Brain pericyte (primary cell): ENCODE measurements around the gene PTPRT.
"Not testable (repeated sequence)": the region's sequence is repeated elsewhere in the genome, so short reads cannot be mapped to it uniquely, and the experiment has no call there.

Source experiments
- DNase-seq: peaks from one replicate; pipeline ENCODE4 v3.0.0-alpha.2; 2012; ENCODE audit warnings: low read depth, low spot score

PTPRT gene

DNA sequence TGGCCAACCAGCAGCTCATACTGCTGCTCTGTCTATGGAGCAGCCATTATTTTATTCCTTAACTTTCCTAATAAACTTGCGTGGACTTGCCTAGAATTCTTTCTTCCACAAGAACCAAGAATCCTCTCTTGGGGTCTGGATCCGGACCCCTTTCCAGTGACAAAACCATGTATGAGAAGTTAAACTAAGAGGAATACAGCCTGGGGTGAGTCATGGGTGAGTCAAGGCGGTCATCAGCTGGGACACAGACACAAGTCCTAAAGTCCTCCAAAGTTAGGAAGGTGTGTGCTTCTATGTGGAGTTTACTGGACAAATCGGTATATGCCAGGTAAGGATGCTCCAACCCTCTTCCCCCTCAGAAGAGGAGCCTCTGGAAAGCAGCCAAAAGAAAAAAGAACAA is 881.5 kb downstream of the PTPRT start:
- DNase-seq, result no peak

DNA sequence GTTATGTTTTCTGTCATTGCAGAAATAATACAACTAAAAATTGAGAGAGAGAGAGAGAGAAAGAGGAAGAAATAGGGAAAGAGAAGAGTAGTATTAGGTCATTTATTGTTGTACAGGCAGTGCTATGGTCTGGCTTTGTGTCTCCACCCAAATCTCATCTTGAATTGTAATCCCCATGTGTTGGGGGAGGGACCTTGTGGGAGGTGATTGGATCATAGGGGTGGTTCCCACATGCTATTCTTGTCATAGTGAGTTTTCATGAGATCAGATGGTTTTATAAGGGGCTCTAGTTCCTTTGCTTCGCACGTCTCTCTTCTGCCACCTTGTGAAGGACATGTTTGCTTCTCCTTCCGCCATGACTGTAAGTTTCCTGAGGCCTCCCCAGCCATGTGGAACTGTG is 894.1 kb downstream of the PTPRT start:
- DNase-seq, result no peak

DNA sequence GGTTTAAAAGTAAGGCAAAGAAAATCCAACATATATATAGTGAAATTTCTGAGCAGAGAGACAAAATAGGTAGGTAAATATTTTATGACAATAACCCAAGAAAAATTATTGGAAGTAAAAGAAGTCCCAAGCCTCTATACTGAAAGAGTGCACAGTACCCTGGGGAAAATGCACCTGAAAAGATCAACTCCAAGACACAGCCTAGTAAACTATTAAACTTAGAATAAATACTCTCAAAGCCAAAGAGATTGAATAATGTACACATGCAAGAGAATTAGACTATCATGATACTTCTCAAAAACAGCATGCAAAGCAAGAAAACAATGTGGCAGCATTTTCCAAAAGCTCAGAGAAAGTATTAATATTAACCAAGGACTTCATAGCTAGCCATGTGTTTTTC is 894.7 kb downstream of the PTPRT start:
- no peak for DNase-seq

DNA sequence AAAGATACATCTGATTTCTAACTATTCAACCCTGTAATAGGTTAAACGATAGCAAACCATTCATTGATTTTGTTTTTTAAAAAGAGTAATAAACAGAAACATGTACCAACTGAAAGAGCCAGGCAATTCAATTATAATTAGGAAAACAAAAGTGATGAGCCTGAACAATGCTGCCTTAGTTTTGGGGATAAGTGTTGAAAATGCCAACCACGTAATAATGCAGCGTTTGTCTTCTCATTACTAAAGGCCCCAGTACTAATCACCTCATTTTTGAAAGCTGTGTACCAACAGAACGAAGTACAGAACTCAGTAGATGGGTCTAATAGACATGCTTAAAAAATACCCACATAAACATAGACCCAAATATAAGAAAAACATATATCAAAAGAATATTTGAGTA is 907.9 kb downstream of the PTPRT start:
- no peak for DNase-seq

DNA sequence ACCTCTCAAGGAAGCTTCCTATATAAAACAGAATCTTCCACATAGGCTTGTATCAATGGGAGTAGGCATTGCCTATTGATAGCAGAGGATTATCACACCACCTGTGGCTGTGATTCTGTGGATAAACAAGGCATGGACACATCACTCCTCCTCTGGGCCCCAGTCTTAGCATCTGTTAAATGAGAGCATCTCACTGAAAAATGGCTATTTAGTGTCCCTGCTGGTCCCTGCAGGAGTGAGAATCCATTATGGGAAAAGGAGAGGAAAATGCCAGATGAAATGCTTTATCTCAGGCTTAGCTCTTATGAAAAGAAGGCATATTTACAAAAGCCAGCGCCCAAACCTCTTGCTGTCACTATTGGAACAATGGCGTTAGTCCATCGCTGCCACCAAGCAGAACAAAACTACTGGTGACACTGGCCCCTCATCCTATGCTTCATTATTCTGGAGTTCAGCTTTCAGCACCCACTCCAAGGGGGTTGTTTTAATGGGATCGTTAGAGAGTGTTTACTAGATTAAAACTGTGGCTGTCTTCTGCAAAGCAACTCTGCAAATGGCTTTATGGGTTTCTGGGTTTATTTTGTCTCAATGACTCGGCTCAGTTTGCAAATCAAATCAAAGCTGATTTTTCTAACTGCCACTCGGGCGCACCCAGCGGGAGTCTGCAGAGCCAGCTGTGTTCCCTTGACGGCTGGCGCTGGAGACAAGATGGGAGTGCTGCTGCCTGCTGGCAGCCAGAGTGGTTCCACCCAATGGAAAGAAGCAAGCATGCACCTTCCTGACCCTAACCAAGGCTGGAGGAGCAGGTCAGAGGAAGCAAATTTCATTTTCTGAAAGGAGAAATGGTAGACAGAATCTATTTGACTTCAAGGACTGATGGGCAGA is 912.7 kb downstream of the PTPRT start:
- DNase-seq, result no peak

DNA sequence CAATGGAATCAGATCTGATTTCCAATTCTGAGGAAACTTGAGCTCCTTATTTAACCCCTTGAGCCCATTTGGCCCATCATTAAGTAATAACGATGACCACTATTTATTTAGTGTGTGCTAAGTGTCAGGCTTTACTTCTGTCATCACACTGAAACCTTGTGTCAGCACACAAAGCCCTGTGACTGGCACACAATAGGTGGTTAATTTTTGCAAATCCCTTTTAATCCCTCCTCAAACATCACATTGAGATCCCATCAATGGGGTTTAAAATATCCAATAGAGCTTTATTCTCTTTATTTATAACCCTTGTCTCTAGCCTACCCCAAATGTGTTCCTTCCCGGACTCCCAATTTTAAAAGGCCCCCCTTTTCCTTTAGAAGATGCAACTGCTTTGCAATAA is 914.7 kb downstream of the PTPRT start:
- no peak for DNase-seq

DNA sequence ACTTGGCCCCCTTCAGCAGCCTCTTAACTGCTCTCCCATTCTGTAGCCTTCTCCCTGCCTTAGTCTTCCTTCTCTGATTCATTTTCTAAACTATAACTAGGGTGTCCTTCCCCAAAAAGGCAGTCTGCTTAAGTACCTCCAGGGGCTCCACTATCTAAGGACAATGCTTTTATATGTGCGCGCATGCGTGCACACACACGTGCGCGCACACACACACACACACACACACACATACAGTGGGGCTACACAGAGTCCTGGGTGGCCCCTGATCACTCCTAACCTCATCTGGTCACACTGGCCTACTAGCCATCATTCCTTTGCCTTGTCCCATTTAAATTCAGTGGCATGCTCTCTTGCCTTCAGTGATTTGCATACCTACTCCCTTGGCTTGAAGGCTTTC is 917.2 kb downstream of the PTPRT start:
- DNase-seq, result no peak

GRCh38 chr20:42270539-42270938 is 919.2 kb downstream of the PTPRT start:
- no peak for DNase-seq

DNA sequence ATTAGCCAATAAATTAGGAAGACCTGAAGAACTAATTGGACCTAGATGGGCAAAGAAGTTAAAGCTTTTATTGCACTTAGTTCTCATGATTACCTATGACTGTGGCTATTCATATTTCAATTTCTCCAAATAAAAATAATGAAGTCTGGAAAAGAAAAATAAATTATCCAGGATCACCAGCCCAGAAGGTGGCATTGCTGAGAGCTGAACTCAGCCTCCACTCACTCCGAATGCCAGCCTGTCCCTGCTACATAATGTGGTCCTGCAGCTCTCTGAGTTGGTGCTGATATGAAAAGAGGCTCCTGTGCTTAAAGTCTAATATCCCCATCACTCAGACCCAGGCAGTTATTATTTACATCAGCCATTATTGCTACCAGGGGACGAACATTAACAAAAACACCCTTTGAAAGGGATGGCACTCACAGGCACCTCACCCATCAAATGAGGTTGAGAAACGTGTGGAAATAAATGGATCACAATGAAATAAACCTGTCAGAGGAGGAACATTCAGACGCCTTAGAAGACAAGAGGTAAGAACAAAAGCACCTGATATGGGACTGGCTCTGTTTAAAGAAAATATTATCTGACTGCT is 921.8 kb downstream of the PTPRT start:
- no peak for DNase-seq

DNA sequence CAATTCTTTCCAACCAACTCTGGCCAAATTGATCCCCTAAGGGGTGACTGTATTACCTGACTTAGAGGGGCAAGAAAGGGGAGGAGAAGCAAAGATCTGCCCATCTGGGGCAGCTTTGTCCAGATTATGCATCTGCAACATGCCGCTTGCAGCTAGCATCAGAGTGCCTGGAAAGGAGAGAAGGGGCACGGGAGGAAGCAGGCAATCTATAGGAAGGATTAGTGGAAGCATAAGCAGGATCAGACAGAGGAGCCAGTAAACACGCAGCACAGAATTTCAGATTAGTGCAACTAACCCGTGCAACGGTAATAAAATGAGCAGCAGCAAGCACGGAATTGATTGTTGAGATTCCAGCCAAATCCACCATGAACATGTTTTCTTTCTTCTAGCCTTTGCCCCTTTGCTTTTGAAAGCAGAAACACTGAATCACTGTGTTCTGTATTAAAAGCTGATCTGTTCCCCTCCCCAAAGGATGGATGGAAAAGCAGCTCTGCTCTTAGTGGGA is 927.9 kb downstream of the PTPRT start:
- no peak for DNase-seq

DNA sequence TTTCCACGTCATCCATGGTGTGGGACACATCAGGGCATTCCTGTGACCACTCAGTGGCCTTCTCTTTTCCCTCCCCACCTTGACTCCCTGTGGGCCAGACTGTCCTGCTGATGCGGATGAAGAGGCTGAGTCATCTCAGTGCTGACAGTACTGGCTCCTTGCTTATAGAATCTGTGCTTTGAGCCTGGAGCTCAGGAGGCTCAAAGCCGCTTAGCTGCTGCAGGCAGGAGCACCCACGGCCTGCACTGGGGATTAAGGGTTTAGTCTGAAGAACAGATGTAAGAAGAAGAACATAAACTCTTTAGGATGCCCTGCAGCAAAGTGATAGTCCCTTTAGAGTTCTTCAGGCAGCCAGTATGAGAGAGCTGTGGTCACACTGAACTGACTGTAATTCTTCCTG is 929.5 kb downstream of the PTPRT start:
- no peak for DNase-seq

- DNase-seq, result no peak
Observed at GRCh38 chr20:42259389-42259788, 930.3 kb downstream of the PTPRT start.

DNA sequence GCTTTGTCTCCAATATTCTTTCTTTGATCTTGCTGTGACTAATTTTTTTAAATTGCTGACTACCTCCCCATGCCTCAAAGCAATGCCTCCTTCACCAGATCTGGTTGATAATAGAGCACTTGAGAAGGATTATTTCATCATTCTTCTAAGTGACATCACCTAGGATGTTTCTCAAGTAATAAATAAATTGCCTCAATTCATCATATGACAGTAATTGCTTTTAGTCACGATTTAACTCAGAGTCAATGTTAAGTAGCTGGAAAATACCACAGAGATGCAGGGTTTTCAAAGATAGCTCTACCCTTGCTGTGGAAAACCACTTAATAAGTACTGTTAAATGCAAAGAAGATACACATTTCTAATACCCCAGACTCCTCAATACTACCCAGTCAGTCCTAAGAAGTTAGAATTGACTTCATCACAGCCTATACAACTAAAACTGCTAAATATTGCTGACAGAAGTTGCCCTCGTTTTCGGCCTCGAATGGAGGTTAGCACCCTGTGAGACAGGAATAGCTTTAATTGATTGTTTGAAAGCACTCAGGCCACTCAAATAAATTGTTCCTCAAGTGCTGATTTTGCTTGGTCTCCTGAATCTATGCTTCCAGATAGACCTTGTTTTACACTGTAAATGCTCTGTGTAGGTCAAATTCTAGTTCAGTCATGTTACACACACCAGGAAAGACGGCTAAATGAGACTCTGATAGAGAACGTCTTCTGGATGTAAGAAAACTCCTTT is 931.0 kb downstream of the PTPRT start:
- DNase-seq, result no peak

DNA sequence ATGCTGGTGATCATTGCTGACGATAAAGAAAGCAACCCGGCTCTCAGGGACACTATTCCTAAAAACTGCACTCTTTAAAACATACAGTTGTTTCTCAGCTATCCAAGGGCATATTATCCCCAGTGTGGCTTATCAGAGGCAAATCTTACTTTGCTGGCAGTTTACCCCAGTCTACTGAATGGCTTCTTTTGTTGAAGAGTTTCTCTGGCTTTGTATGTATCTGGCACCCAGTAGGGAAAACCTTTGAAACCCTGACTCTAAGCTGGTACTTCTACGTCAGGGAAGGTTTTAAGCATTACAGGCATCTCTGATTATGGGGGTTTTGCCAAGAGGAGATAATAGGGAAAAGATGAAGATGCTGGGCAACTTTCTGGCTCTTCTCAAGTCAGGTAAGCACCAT is 933.9 kb downstream of the PTPRT start:
- no peak for DNase-seq

GRCh38 chr20:42254673-42255072 is 935.0 kb downstream of the PTPRT start:
- no peak for DNase-seq

DNA sequence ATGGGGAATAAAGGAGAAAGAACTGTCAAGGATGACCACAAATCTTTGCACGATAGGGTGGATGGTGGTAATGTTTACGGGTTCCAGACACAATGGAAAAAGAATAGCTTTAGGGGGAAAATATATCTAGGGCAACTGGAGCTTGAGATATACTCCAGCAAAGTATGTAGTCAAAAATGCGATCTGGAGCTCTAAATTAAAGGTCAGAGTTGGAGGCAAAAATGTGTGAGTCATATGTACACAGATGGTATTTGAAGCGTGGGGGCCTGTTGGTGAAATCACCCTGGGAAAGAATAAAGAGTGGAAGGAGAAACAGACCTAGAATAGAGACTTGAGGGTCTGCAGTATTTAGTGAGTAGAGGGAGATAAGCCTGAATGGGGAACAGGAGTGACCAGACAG is 937.6 kb downstream of the PTPRT start:
- no peak for DNase-seq

DNA sequence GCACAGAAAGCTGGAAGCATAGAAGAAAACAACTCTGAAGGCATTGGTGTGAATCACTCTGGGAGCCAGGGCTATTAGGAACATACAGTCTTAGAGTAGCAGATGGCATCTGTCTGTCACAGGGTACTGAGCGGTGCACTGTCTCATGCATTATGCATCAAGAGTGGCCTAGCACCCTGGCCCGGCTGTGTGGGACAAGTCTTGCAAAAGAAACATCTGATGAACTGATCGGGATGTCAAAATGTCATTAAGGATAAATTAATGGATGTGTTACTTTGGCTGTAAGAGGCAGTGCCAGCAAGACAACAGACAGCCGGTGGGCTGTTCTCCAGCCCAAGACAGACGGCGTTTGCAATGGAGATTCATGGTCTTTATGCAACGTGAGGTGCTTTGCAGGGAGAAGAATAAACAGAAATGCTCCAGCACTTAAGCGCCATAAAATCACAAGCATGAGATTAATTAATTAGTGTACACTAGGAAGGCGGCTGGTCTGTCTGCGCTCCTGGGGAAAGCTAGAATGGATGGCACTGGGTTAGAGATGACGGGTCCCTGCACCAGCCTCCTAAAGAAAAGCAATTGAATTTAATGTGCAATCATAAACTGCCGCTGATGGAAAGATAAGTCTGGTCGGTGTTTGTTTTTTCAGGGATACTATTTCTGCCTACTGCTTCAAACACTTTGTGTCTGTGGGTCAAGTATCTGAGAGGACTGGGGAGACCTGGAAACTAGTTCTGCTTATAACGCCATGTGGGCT is 970.9 kb downstream of the PTPRT start:
- no peak for DNase-seq

DNA sequence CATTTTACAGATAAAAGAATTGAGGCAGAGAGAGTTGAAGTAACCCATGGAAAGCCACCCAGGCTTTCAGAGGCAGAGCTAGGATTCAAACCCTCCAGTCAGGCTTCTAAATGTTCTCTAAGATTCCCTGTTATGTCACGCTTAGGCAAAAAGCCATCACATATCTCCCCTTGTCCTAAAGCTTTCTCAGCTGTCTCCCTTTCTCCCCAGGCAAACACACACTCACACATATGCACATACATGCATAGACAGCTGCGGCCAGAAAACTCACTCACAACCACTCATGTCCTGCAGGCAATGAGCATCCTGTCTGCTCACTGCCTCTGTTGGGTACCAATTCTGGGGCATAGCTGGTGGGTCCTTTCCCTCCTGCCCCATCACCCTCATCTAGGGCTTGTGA is 975.6 kb downstream of the PTPRT start:
- no peak for DNase-seq

DNA sequence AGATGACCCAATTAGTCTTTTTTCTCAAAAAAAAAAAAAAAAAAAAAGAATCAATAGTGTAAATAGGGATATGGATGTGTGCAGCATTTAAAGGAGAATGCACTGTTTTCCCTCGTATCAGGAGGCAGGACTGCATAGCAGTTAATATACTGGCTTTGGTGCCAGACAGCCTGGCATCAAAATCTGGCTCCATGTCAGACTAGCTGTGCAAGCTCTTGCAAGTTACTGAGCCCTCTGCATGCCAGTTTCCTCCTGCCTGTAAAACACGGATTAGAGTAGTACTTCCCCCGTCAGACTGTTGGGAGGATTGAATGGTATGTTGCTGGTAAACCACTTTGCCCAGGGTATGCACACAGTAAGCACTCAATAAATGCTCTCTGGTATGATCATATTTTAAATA is 977.3 kb downstream of the PTPRT start:
- no peak for DNase-seq

GRCh38 chr20:42206557-42206956 is 983.1 kb downstream of the PTPRT start:
- not testable (repeated sequence) for DNase-seq

DNA sequence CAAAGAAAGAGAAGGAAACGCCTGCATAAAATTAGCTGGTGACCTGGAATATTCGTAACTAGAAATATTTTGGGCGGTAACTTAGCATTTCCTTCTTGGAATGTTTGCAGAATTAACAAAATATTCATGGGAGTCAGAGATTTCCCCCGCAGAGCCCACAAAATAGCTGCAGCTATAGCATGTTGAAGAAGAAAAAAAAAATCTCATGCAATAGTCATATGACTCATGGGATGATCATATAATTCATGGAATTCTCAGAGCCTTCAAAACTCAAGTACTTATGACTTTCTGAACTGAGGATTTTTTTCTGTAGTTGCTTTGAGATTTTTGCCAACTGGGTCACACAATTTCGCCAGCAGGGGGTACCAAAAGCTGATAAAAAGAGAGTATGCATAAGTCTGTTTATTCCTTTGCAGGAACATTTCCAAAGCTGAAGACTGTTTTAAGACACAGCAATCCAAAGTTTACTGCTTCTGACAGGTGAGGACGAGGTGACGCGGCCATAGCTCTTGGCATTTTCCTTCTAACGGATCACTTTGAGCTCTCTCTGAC is 985.5 kb downstream of the PTPRT start:
- no peak for DNase-seq
